IPS DF 19.7 (cell line): ENCODE measurements around the gene CACNA1H.

ENCODE experiments used
- DNase-seq: peaks from one replicate; pipeline ENCODE4 v3.0.0-alpha.2; 2013; ENCODE audit warnings: low read depth, low spot score

CACNA1H gene

DNA sequence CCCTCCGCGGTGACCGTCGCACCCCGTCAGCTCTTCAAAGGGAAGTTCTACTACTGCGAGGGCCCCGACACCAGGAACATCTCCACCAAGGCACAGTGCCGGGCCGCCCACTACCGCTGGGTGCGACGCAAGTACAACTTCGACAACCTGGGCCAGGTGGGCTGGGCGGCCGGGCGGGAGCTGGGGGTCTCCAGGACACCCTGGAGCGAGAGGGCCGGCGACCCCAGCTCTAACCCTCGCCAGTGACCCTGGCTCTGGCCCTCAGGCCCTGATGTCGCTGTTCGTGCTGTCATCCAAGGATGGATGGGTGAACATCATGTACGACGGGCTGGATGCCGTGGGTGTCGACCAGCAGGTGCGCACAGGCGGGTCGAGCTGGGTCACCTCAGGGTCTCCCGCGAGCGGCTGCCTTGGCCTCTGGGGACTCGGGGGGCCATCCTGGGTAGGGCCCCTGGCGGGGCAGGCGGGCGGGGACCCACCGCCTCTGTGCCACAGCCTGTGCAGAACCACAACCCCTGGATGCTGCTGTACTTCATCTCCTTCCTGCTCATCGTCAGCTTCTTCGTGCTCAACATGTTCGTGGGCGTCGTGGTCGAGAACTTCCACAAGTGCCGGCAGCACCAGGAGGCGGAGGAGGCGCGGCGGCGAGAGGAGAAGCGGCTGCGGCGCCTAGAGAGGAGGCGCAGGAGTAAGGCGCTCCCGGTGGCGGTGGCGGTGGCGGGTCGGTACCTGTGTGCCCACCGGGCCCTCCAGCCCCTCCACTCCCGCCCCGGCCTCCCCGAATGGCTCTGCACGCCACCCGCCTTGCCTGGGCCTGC lies 58.8 kb downstream of the CACNA1H start:
- no peak for DNase-seq

DNA sequence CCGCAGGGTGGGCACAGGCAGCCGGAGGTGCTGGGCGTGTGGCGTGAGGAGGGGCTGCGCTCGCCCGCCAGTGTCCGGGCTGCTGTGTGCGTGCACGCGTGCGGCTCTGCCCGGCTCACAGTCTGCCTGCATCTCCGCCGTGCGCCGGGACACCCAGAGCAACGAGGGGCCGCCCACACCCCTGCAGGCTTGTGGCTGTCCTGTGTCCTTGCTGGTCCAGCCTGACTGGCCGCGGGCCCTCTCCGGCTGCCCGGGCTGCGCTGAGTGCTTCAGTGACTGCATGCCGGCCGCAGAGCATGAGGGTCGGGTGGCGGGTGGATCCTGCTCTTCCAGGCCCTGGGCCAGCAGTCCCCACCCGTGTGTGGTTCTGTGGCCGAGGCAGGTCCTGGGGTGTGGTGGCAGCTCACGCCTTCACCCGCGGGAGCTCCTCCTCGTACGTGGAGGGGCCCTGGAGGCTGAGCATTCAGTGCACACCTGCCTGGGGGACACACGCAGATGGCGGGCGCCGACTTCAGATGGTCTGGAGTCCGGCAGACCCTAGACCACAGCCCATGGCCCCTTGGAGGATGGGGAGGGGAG lies 59.8 kb downstream of the CACNA1H start:
- no peak for DNase-seq

DNA sequence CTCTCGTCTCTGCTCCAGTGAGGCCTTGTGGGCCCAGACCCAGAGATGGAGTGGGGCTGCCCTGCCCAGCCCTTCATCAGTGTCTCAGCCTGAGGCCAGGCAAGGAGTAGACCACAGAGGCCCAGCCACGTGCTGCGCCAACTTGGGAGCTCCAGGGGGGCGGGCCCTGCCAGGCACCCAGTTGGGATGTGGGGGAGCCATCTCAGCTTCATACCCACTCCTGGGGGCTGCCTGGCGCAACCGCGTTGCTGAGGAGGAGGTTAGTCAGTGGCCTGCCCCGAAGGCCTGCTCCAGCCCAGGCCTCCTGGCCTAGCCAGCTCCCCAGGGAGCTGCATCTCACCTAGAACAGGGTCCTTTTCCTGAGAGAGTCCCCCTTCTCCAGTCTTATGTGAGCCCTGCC lies 60.3 kb downstream of the CACNA1H start:
- DNase-seq, result no peak

DNA sequence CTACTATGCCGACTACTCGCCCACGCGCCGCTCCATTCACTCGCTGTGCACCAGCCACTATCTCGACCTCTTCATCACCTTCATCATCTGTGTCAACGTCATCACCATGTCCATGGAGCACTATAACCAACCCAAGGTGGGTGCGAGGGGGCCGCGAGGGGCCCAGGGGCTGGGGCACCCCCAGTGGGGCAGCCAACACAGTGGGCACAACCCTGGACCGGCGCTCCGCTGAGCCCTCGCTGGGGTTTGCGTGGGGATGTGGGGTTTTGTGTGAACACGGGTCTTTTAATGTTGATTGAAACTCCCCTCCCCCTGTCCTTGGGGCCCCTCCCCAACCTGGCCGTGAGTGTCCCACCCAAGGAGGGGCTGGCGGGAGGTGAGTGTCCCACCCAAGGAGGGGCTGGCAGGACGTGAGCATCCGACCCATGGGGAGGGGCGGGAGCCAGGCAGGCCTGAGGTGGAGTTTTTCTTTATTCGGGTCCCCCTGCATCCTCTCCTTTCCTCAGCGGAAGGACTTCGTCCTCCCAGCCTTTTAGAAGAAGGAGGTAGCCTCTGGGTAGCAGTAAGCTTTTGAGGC lies 61.0 kb downstream of the CACNA1H start:
- no peak for DNase-seq

DNA sequence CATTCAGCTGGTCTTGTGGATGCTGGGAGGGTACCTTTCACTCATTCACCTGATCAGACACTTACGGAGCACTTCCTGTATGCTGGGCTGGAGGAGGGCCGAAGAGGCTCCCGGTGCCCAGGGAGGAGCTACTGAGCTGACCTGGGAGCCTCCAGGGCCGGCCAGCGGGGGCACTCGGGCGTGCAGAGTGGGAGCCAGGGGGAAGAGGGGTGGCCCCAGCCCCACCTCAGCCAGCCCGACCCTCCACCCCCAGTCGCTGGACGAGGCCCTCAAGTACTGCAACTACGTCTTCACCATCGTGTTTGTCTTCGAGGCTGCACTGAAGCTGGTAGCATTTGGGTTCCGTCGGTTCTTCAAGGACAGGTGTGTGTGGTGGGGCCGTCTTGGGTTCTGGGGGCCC lies 61.8 kb downstream of the CACNA1H start:
- DNase-seq, result no peak

DNA sequence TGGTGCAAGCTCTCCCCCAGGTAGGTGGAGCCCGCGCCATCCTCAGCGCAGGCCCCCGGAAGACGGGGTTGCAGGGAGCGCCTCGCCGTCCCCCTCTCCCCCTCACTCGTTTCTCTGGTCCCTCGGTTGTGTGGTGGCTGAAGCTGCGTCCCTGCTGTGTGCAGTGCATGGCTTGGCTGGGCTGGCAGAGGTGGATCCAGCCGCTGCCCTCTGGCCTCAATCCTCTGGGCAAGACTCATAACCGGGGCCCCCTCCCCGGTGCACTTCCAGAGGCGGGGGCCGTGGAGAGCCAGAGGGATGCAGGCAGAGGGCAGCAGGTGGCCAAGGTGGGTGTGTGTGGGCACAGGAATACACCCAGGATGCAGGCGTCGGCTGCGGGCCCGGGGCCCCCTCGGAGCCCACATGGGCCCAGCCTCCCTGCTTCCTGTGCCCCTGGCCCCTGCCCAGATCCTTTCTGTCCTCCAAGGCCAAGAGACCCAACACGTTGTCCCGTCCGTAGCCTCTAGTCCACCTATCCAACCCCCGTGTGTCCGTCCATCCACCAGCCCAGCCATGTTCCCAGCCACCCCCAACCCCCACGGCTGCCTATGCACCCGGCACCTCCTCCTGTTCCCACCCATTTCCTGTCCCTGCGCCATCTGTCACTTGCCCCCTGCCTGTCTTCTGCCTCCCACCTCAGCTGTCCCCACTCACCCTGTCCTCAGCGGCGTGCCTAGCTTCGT lies 62.8 kb downstream of the CACNA1H start:
- DNase-seq, result no peak

DNA sequence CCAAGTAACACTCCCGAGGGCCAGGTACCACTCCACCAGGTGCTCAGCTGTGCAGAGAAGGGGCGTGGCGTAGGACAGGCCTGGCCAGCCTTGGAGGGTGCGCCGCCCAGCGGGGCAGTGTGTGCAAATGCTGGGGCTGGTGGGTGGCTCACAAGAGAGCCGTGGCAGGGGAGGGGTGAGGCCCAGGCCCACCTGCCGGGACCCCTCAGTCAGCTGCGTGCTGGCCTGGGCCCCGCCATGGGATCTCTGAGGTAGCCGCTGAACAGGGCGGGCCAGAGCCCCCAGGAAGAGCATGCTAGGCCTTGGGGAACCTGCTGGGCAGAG lies 63.4 kb downstream of the CACNA1H start:
- DNase-seq, result no peak

DNA sequence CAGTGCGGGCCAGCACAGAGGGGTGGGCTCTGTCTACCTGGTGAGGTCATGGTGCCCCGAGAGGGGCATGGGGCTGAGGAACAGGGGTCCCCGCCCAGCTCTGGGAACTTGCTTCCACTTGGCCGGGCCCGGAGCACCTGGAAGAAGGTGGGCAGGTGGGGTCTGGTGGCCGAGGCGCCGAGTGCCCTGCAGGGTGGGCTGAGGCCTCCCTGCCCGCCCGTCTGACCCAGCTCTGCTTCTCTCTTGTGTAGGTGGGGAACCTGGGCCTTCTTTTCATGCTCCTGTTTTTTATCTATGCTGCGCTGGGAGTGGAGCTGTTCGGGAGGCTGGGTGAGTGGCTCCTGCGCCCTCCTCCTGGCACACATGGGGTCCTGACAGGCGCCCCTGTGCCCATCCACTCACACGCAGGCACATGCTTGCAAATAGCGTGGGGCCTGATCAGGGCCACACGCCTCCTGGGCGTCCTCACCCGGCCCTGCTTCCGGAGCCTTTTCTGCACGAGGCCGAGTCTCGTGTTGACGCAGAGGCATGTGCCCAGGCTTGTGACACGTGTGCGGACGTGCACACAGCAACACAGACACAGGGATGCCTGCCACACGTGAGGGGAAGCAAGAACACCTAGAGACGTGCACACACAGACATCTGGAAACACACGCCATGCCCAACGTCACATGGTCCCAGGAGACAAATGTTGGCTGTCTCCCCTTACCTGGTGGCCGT lies 63.9 kb downstream of the CACNA1H start:
- no peak for DNase-seq

DNA sequence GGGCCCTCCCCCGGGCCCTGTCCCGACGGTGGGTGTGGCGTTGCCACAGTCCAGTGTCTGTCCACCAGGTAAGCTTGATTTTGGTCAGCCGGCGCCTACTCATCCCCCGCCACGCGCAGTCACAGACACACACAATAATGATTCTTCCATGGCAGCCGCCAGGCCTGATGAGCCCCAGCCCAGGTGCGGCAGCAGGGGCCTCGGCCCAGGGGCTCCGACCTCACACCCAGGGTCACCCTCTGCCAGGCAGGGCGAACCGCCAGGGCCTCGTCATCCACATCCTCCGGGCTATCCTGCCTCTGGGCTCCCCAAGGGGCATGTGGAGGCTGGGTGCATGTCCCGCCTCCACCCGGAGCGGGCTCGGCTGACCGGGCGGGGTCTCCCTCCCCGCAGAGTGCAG lies 64.6 kb downstream of the CACNA1H start:
- DNase-seq, result no peak

DNA sequence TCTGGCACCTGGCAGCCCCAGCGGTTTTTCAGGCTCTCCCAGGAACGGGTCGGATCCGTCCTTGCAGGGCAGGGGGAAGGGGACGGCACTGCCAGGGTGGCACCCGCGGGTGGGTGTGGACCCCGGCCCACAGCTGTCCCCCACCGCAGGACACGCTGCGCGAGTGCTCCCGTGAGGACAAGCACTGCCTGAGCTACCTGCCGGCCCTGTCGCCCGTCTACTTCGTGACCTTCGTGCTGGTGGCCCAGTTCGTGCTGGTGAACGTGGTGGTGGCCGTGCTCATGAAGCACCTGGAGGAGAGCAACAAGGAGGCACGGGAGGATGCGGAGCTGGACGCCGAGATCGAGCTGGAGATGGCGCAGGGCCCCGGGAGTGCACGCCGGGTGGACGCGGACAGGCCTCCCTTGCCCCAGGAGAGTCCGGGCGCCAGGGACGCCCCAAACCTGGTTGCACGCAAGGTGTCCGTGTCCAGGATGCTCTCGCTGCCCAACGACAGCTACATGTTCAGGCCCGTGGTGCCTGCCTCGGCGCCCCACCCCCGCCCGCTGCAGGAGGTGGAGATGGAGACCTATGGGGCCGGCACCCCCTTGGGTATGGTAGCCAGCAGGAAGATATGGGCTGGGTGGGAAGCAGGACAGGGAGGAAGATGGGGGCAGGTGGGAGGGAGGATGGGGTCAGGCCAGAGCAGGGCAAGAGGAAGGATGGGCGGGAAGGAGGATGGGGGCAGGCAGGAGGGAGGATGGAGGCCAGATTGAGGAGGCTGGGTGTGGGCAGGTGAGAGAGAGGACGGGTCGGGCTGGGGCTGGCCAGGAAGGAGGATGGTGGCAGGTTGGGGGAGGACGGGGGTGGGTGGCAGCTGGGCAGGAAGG lies 65.4 kb downstream of the CACNA1H start:
- no peak for DNase-seq

DNA sequence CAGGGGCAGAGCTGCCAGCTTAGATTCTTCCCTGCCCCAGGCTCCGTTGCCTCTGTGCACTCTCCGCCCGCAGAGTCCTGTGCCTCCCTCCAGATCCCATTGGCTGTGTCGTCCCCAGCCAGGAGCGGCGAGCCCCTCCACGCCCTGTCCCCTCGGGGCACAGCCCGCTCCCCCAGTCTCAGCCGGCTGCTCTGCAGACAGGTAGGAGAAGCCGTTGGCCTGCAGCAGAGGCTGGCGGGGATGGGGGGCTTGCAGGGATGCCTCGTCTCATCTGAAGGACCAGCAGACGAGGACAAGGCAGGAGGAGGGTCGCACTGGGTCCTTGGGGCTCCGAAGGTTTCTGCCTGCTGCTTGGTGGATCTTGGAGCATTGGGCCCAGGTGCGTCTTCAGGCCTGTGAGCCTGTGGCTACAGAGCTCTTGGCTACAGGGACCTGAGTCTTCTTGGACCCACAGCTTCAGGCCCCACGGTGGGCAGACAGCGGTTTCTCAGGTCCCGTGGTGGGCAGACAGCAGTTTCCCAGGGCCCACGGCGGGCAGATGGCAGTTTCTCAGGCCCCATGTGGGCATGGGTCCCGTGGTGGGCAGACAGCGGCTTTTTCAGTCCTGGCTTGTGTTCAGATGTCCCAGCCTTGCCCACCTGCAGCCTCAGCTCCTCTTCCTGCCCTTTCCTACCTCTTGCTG lies 66.2 kb downstream of the CACNA1H start:
- no peak for DNase-seq

DNA sequence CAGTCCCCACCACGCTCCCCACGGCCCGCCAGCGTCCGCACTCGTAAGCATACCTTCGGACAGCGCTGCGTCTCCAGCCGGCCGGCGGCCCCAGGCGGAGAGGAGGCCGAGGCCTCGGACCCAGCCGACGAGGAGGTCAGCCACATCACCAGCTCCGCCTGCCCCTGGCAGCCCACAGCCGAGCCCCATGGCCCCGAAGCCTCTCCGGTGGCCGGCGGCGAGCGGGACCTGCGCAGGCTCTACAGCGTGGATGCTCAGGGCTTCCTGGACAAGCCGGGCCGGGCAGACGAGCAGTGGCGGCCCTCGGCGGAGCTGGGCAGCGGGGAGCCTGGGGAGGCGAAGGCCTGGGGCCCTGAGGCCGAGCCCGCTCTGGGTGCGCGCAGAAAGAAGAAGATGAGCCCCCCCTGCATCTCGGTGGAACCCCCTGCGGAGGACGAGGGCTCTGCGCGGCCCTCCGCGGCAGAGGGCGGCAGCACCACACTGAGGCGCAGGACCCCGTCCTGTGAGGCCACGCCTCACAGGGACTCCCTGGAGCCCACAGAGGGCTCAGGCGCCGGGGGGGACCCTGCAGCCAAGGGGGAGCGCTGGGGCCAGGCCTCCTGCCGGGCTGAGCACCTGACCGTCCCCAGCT lies 67.3 kb downstream of the CACNA1H start:
- DNase-seq, result no peak

DNA sequence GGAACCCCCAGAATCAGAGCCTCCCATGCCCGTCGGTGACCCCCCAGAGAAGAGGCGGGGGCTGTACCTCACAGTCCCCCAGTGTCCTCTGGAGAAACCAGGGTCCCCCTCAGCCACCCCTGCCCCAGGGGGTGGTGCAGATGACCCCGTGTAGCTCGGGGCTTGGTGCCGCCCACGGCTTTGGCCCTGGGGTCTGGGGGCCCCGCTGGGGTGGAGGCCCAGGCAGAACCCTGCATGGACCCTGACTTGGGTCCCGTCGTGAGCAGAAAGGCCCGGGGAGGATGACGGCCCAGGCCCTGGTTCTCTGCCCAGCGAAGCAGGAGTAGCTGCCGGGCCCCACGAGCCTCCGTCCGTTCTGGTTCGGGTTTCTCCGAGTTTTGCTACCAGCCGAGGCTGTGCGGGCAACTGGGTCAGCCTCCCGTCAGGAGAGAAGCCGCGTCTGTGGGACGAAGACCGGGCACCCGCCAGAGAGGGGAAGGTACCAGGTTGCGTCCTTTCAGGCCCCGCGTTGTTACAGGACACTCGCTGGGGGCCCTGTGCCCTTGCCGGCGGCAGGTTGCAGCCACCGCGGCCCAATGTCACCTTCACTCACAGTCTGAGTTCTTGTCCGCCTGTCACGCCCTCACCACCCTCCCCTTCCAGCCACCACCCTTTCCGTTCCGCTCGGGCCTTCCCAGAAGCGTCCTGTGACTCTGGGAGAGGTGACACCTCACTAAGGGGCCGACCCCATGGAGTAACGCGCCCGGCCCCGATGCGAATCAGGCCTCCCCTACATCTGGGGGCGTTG lies 68.1 kb downstream of the CACNA1H start:
- no peak for DNase-seq

DNA sequence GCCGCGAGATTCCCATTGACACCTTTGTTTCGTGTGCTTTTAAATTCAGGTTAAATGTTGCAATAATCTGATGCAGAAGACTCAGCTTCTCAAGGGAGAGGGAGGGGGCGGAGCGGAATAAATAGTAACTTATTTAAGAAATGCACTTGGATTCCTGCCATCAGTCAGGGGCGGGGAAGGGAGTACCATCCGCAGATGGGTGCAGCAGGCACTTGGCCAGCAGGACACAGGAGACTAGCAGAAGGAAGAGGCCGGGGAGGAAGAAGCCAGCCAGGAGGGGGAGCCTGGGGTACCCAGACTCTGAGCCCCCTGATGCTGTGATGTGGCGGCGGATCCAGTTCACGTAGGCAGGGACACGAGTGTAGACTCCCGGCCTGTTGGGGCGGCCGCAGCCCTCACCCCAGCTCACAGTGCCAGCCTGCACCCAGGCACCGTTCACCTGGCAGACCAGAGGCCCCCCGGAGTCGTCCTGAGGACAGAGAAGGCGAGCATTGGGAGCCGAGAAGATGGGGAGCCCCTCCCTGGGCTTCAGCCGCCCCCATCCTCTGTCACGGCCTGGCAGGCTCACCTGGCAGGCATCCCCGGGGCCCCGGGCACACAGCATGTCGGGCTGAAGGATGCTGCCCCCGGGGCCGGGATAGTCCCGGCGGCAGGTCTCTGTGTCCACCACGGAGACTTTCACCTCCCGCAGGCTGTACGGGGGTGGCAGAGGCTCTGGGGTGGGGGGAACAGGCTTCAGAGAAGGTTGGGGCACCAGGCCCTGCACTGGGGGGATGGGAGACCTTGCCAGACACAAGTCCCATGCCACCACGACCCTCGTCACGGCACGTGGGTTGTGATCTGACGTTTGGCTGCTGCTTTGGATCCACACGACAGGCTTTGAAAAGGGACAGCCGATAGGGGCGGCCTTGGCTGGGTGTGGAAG lies 69.0 kb downstream of the CACNA1H start:
- DNase-seq, result no peak

DNA sequence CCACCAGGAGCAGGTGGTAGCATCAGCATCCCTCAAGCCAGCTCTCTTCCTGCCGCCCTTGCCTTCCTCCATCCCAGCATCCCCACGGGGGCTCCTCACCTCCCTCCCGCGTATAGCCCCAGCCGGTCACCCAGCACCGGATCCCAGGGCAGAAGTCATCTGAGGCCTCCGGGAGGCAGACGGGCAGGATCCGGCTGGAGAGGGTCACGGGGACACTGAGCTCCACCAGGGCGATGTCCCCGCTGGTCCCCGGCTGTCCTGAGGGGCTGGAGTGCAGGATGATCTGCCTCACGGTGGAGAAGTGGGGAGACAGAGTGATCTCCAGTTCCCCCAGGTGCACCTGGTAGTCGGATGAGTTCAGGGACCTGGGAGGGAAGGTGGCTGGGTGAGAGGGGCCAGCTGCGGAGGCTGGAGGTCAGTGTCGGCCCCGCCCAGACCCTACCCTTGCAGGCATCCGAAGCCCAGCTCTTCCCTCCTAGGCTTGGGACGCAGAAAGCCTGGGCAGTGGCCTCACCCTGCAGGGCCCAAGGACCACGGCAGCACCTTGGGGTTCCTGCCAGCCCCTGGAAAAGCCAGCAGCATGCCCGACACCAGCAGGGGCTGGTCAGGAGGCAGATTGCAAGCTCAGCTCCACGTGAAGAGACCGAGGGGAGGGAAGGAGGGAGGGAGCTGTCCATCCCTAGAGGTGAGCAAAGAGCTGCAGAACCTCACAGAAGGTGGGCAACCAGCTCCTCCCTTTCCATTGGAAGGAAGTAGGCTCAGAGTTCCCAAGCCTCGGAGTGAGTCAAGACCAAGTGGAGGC lies 69.8 kb downstream of the CACNA1H start:
- no peak for DNase-seq

DNA sequence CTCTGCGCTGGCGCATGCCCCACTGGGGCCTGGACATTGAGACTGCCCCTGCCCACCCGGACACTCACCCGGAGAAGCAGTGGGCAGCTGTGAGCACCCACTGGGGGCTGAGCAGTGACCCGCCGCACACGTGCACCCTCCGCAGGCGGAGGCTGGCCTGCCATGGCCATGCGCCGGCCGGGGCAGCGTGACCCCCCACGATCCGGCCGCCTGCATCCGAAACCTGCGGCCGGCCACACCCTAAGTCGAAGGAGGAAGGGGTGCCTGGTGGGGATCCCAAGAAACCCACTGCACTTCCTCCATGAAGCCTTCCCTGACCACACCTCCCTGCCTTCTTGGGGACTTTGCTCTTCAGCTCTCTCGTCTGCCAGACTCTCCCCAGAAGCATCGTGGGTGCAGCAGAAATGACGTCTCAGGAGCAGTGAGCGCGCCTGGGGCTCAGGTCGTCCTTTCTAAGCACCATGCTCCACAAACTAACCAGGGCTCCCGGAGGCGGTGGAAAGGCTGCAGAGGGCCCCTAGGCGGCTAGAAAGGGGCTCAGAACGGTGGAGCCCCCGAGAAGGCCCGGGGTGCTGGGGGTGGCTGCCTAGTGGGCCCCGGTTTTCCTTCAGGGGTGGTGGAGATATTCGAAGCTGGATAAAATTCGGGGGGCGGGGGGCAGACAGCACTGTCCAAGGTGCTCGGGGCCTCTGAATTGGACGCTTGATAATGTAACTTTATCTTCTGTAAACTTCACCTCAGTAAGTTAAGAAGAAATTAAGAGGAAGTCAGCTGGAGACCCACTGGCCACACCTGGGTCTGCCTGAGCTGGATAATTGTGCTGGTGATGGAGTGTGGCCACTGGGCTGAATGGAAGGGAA lies 70.7 kb downstream of the CACNA1H start:
- no peak for DNase-seq
